NCI-H510A (cell line): ENCODE results near the gene PROSER2.
A peak's percentile ranks its signal among the peaks of the same experiment; 100 is the strongest.

Source experiments
- DNase-seq: peaks from one replicate; lab custom pipeline; 2025; lab: John Stamatoyannopoulos, UW

PROSER2 gene

DNA sequence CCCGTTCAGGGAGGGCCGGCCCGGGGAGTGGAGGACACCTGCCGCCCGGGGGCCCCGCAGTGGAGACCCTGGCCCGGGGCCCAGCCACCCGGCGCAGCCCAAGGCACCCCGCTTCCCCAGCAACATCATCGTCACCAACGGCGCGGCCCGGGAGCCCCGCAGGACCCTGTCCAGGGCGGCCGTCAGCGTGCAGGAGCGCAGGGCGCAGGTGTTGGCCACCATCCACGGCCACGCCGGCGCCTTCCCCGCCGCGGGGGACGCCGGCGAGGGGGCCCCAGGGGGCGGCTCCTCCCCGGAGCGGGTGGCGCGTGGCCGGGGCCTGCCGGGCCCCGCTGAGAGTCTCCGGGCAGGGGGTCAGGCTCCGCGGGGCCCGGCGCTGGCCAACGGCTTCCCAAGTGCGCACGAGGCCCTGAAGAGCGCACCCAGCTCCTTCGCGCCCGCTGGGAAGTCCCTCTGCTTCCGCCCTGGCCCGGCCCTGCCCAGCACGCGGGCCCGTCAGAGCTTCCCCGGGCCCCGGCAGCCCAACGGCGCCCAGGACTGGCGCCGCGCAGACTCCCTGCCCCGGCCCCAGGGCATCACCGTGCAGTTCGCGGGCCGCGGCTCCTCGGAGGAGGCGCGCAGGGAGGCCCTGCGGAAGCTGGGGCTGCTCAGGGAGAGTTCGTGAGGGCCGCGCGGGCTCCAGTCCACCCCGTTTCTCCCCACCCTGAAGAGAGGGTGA, 46.7 kb downstream of the PROSER2 start:
- DNase-seq: no peak

DNA sequence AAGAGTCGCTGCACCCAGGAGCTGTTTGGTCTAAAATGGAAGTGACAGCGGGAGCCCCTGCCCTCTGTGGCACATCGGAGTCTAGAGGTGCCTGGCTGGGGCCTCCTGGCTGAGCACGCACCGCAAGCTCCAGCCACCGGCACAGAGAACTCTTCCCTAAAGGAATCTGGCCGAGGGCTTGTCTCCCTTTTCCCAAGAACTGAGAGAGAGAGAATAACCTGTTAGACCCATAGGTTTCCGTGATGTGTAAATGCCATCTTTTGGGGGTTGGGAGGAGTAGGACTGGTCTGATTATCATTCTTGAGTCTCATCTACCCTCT, 47.3 kb downstream of the PROSER2 start:
- no peak for DNase-seq

DNA sequence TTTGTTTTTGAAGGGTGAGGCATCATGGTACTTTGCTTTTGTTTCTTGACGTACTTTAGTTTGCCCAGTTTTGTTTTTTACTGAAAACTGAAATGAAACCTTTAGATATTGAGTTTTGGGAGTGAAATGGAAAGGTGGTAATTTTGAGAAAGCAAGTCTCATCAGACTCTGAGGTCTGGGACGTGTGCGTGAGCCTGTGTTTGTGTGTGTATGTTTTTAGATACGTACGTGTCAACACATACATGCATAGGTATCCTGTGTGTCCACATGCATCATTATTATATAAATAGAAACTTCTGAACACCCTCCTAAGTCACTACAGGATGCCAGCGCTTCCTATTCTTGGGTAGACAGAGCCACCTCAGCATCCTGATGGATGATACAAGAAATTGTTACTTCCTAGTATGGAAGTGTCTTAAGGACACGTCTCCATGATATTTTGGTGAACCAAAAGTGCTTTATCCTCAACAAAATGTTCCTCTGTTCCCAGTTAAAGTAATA, 47.8 kb downstream of the PROSER2 start:
- DNase-seq: no peak

DNA sequence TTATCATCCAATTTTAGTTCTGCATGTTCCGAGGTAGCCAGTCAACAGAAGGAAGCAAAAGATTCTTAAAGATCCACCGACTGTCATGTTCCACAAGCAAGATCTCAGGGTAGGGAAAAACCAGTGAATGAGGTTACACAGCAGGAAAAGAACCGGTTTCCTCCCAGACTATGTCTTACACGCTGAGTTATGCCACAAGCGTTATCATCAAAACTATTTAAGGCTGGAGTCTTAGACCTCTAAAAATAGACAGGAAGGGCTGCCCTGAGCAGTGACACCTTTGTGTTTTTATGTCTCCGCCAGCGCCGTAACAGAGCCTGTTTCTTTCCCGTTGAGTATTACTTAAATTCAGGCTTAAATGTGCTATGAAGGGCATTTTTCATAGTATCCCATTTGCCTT, 48.3 kb downstream of the PROSER2 start:
- no peak for DNase-seq

DNA sequence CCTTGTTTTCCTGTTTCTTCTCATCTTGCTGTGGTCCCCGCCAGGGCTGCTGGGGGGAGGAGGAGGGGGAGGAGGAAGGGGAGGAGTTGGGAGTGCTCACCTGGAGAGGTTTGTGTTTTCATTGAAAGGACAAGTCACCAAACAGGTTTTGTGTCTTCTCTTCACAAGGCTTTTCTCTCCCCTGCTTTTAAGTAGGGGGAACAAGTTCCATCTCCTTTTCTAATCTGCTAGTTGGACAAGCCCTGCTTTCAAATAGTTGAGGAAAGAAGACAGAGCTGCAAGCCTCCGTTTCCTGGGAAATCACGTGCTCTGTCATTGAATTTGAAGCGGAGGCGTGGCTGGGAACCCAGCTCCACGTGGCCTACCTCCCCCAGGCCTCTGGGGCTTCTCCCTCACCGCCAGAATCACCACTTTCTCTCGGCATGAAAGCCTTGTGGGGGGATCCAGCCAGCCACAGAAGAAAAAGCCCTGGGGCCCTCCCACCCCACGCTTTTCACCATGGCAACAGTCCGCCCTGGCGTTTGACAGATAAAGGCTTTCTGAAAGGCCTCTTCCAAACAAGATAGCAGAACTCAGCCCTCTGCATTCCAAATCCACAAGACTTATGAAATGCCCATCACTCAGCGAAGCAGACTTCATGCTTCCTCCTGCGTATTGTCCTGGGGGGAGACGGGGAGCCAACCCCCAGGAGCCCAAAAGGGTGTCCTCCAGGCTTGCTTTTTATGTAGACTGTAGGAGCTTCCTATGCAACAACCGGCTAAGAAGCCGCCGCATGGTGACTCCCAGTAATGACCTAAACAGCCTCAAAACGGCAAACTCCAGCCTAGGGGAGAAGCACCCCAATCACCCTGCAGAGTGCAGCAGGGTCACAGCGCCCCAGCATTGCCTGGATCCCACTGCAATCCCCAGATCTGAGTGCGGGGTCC, 51.7 kb downstream of the PROSER2 start:
- DNase-seq: peak; percentile 57

DNA sequence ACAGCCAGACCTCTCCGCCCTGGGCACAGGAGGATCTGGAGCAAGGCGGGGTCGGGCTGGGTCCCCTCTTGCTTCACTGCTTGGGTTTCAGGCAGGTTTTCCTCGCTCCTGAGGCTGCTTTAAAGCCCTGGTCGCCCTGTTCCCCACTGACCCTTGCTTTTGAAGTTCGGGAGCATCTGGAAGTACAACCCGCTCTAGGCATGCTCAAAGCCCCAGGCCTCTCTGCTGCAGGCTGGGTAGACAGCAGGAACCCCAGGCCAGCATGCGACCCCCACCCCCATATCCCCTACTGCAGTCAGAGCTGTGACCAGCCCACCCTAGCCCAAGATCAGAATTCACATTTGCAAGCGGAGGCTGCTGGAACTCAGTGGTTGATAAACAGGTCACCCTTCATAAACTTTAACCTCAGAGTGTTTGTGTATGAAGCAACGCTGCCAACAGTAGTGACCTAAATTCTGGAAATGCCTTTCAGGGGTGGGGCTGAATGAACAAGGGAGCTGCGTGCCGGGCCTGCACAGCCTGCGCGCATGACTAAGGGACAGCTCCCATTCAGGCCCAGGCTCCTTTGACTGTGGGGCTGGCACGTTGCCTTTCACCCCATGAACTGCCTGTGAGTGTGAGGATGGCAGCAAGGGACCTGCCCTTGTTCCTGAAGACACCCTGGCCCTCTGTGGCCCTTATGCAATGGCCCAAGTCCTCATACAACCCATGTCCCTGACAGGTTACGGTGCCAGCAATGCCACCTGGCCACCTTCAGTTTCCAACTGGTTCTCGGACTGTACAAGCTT, 52.5 kb downstream of the PROSER2 start:
- DNase-seq: no peak

DNA sequence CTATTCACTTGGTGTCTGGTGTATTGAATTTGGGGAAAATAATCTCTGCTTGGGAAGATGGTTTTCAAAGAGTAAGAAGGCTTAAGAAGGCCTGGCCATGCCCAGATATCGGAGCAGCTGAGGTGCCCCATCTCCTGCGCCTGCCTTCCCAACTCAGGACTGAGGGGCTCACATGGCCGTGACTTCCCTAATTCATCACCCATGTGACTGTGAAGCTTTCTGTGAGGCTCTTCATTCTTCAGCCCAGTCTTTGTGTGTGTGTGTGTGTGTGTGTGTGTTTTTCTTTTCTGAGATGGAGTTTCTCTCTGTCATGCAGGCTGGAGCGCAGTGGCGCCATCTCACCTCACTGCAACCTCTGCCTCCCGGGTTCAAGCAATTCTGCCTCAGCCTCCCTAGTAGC, 53.2 kb downstream of the PROSER2 start:
- DNase-seq: no peak

DNA sequence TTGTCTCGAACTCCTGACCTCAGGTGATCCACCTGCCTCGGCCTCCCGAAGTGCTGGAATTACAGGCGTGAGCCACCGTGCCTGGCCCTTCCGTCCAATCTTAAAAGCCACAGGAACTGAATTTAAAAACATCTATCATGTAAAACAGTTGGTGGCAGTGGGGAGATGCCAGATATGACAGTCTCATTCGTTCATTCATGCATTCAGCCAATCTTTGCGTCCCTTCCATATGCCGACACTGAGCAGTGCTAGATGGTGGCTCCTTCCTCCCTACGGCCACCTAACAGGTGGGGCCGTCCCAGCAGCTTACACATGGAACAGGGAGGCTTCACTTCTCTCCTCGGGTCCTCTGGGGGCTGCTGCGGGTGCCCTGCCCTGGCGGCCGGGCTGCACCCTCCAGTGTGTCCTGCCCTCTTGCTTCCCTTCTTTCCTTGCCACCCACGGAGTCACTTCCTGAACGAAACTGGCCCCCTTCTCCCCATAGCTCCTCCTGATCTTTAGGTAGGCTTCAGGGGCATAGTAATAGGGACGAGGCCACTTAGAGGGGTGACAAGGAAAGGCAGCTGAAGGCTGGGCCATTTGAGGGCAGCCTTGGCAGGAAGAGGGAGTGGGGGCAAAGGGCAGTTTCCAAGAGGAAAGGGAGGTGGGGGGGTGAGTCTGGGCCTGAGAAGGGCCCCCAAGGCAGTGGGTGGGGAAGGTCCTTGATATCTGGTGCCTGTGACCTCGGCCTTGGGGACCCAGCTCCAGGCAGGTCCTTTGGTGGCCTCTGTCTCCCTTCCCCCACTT, 53.8 kb downstream of the PROSER2 start:
- no peak for DNase-seq

DNA sequence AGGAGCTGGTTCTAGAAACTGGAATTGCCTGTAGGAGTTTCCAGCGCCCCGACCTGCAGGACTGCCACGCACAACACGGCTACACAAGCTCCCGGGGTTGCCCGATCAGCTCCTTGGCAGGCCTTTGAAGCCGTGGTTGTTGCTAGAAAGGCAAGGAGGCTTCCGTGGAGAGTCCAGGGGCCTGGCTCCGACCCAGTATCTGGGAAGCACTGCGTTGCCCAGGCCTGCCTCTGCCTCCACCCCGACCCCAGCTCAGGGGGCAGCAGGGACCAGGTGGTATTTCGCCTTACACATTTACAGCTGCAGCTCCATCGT, 54.4 kb downstream of the PROSER2 start:
- DNase-seq: no peak

DNA sequence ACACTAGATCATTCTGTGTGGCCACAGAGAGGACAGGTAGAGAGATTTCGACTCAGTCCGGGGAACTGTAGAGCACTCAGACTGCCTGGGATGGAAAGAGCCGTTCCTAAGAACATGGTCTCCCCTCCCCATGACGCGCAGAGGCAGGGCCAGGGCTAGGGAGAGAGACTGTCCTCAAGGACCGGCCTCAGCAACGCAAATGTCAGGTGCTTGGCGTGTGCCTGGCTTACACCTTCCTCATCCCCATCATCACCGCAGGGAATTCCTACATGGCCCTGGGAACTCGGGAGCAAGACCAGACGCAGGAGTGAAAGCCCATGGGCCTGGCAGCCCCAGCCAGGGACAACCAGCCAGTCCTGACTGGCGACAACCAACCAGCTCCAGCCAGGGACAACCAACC, 55.6 kb downstream of the PROSER2 start:
- no peak for DNase-seq

DNA sequence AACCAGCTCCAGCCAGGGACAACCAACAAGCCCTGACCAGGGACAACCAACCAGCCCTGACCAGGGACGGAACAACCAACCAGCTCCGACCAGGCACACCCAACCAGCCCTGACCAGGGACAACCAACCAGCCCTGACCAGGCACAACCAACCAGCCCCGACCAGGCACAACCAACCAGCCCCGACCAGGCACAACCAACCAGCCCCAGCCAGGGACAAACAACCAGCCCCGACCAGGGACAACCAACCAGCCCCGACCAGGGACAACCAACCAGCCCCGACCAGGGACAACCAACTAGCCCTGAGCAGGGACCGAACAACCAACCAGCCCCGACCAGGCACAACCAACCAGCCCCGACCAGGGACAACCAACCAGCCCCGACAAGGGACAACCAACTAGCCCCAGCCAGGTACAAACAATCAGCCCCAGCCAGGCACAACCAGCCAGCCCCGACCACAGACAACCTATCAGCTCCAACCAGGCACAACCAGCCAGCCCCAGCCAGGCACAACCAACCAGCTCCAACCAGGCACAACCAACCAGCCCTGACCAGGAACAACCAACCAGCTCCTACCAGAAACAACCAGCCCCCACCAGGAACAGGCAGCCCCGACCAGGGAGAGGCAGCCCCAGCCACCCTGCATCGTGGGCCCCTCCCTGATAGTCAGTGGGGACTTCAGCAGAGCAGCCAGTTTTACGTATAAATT, 56.4 kb downstream of the PROSER2 start:
- no peak for DNase-seq

DNA sequence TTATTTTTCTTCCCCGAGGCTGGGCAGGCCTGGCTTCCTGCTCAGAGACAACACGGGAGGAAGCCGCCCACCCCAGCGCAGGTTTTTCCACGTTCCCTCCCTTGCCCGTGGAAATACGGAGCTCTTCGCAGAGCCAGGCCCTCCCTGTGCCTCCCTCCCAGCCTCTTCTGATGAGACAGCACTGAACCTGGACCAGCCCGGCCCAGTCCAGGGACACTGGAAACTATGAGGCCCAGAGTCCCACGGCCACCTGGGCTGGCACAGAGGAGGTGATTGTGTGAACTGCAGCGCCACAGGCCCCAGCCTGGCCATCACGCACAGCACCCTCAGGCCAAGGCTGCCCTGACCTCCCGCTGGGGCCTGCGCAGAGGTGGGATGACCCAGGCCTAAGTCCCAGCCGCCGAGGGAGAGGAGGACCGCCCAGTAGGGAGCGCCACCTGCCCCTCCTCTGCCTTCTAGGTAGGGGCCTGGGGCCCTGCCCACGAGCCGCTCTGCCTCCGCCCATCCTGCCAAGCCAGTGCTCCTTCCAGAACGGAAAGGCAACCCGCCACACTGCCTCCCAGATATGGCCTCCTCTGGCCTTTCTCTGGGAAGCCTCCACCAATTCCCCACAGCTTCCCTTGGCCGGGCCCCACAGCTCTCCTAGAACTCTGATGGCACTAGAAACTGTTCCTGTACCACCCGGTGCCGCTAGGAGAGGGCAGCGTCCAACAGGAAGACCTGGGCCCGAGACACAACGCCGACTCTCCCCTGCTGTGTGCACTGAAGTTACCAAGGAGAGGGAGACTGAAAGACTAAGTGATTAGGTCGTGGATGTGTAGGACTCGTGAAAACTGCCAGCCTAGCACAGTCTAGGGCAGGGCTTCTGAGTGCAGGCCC, 57.2 kb downstream of the PROSER2 start:
- DNase-seq: no peak

DNA sequence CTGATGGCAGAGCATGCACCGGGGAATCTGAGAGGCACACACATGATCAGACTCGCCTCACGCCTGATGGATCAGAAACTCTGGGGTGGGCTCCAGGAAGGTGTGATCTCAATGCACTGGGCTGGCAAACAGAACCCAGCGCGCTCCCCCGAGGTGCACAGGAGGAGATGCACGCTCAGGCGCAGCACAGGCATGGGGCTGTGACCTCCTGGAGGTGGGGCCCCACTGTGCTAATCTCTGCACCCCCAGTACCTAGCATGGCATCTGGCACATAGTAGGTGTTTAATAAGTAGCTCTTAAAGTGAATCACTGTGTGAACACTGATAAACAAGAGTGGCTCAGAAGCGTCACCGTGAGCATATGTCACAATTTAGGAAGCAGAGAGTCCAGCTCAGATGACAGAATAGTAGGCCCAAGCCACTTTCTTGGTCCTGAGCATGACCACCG, 57.9 kb downstream of the PROSER2 start:
- DNase-seq: no peak

DNA sequence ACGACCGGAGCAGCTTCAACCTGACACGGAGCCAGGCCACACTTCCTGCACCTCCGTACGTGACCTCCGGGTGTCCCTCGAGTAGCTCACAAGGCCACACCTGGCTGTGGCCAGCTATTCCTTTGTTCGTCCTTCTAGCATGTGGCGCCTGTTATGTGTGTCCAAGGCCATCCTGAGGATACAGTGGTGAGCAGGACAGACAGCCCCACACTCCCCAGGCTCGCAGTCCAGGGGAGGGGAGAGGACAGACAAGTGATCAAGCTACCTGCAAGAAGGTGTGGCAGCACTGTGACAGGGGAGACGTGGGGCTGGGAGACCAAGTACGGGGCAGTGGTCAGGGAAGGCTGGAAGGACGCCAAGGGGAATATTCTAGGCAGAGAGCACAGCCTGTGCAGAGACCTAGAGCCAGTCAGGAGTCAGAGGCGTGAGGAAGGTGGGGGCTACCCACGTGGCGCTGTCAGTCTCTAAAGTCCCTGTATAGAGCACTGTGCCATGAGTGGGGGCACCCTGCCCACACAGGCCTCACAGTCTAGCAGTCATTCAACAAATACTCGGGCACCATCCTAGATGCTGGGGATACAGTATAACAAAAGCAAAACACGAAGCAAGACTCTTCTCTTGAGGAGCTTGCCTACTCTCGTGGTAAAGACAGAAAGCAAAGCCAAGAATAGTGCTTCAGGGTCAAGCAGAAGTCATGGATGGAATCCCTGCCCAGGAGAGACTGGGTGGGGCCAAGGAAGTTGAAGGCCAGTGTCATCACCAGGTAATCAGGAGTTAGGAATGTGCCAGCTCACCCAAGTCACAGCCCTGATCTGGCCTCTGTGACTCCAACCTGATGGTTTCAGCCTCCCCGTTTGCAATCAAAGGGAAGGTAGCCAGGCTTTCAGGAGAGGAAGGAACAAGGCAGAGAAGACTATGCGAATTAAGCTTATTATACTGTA, 58.6 kb downstream of the PROSER2 start:
- DNase-seq: no peak

DNA sequence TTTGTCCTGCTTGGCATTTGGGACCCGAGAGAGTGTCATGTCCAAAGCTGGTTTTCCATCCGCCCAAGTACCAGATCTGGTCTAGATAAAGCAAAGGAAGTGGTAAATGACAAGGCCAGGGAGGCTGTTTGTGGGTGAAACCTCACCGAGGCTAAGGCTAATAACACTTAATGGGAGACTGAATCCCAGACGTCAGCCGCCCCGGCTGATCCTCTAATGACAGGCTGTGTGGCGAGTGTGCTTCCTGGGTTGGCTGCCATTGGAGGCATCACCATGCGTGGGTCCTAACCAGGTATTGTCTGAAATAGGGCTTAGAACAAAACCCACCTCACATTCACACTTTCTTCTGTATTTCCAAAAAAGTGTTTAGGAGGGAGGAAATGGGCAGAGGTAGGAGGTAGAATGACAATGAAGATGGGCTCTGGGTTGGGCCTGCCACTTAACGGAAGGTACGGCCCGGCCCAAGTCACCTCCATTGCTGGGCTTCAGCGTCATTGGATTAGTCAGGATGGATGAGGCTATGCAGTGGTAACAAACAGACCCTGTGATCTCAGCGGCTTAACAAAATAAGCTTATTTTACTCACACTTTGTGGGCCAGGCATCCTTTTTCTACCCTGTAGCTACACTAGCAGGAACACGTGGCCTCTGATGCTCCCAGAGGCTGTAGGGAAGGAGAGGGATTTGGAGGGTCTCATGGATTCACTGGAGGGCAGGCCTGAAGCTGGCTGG, 59.7 kb downstream of the PROSER2 start:
- no peak for DNase-seq

DNA sequence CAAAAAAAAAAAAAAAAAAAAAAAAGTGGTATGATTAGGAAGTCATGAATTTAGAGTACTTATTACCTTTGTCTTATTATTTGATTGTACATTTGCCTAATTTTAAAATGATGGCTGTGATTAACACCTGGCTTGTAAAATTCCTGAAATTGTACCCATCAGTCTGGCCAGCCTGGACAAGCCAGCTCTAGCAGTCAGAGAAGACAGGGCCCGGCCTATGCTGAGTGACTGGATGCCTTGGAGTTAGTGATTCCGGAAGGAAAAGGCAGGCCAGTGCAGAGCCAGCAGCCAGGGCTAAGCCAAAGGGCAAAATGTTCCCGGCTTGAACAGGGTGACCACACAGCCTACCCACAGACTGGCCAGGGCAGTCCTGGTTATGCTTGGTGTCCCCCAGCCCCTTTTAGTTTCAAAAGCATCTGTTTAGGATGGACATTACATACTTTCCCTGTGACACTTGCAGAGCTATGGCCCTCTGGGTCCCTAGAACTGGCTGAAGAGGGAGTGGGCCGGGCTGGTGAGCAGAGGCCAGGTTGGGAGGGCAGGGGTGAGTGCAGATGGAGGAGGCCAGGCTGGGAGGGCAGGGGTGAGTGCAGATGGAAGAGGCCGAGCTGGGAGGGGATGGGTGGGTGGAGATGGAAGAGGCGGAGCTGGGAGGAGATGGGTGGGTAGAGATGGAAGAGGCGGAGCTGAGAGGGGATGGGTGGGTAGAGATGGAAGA, 61.7 kb downstream of the PROSER2 start:
- DNase-seq: no peak

DNA sequence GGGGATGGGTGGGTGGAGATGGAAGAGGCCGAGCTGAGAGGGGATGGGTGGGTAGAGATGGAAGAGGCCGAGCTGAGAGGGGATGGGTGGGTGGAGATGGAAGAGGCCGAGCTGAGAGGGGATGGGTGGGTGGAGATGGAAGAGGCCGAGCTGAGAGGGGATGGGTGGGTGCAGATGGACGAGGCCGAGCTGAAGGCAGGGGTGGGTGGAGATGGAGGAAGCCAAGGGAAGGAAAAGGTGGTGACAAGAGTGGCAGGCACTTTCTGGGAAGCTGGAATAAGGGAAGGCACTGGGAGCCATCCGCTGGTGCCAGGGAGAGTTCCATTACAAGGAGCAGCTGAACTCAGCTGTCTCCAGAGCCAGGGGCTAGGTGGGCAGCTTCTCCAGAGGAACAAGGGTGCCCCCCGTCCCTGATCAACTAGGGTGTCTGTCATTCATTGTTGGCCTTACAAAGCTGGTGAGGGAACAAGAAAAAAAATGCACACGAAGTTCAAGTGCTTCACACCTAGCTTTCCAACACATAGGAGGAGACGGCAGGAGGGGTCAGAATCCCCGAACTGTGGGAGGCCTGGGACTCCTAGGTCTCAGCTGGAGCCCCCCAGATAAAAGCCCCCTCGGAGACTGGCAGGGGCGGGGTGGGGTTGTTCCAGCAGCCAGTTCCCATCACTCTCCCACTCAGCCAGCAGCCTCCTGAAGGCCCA, 62.4 kb downstream of the PROSER2 start:
- no peak for DNase-seq
